IMR-90 (cell line): Measurements from ENCODE around the gene TCF7L2. TPM values are rescaled to one million over a fixed set of nuclear protein-coding genes. Genes with fewer than 3 reads are reported as not detected.

Source experiments
- CTCF ChIP-seq: conservative IDR thresholded peaks from 2 replicates; pipeline ENCODE4 v1.5.1; 2012; ENCODE audit warnings: mild to moderate bottlenecking, low read depth, low read length, improper control_type of control experiment
- polyA plus RNA-seq, 3 experiments: library from polyadenylated mRNA; depleted of rRNA; stranded (reverse); fragments of >200 nt; gene quantifications; 2 replicates each; pipeline ENCODE4 v1.2.3, GENCODE V29; 2012; ENCODE audit warnings: low replicate concordance in 1 of 3
- total RNA-seq: library from RNA; depleted of rRNA; stranded (reverse); fragments of >200 nt; gene quantifications from 2 replicates; pipeline ENCODE4 v1.2.3, GENCODE V29; 2012

The TCF7L2 gene
- total and polyA plus RNA-seq, 2 of the 4 experiments (the other 2 are of a cell fraction): 1.3 to 12.2 TPM

DNA sequence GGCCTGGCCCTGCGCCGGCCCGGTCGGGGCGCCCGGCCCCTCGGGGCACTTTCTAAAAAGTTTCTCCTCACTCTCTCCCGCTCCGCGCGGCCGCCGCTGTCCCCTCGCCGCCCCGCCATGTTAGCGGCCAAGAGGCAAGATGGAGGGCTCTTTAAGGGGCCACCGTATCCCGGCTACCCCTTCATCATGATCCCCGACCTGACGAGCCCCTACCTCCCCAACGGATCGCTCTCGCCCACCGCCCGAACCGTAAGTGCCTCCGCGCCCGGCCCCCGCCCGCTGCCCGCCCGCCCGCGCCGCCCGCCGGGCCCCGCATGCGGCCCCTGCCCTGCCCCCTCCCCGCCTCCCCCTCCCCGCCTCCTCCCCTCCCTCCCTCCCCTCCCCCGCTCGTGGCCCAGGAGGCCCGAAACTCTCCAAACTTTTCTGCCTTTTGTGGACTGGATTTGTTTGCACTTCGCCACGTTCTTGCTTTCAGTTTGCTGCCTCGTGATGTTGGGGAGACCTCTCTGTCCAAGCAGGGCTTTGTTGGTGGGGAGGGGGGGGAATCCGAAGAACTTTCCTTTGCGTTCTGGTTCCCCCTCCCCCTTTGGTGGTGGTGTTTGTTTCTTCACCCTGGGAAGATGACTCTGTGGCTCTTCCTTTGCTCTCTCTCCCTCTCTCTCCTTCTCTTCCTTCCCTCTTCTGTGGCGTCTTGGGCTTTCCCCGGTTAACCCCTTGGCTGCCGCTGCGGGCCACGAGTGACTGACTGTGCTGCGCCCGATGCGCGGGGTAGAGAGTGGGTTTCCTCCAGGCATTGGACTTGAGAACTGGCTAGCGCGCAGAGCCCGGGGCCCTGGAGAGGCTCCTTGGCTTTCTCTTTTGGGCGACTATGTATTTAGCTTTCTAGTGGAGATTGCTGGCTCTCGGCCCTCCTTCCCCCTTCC is 1.6 kb downstream of the TCF7L2 start (continued):
- TF ChIP-seq CTCF: no peak
